ENCODE results near the gene ASPHD2. TPM values are rescaled to one million over a fixed set of nuclear protein-coding genes. Genes with fewer than 3 reads are reported as not detected.
"Not testable (repeated sequence)": the region's sequence is repeated elsewhere in the genome, so short reads cannot be mapped to it uniquely, and the experiment has no call there.

Gene ASPHD2
- total RNA-seq, 3 donors from 2014 or later: 0.59 to 1.3 (median 0.64) TPM

DNA sequence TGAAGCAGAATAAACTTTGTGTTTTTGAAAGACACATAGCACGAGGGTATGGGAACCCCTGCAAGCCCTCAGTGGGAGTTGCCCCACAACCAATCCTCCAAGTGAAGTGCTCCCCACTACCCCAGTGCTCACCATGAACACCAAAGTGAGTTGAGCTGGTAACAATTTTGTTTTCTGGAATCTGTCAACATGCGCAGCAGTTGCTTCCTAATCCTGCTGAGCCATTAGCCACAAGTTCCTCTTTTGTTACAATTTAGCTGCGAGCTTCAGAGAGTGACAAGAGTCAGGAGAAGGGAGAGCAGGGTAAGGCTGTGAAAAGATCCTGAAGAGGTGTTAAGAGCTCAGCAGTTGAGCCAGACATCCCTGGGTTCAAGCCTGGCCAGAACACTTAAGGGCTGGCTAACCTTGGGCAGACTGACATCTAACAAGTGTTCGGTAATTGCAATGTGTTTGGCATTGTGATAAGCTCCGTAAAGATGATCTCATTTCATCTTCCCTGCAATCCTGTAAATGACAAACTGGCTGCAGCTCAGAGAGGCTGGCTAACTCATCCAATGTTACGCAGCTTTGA, 24.1 kb upstream of the ASPHD2 start:
- intact Hi-C loops (cut with DNase I; ENCODE audit: low total_unique reads): no loop called here

GRCh38 chr22:26406118-26406517, 22.9 kb upstream of the ASPHD2 start:
- TF ChIP-seq POLR2A (IDR thresholded peaks at IDR 0.05): no peak
- TF ChIP-seq CTCF (IDR thresholded peaks at IDR 0.05): no peak
- no peak for TF ChIP-seq POLR2AphosphoS5 (IDR thresholded peaks at IDR 0.05)
- peaks cover 0 to 21% of the 10 kb centered on the region in 2 donors for H3K27me3 ChIP-seq
- no peak overlapping the region for H3K27ac ChIP-seq
- H3K4me1 ChIP-seq: no peaks in the 10 kb centered on the region
- no peaks in the 10 kb centered on the region for H3K36me3 ChIP-seq
- no peak overlapping the region for H3K4me3 ChIP-seq
- no peaks in the 10 kb centered on the region for H3K9me3 ChIP-seq
- intact Hi-C loops (cut with DNase I; ENCODE audit: low total_unique reads): no loop called here
- no peak for DNase-seq (ENCODE audit: low spot score in 2 of 2)

More for the DNA sequence above, 24.1 kb upstream of the ASPHD2 start:
- no peaks in the 10 kb centered on the region for H3K9me3 ChIP-seq
- TF ChIP-seq CTCF (IDR thresholded peaks at IDR 0.05) (no peak), POLR2AphosphoS5 (IDR thresholded peaks at IDR 0.05) (no peak), POLR2A (IDR thresholded peaks at IDR 0.05) (no peak)
- no peak overlapping the region for H3K27ac ChIP-seq
- no peak for DNase-seq (ENCODE audit: low spot score in 2 of 2)
- H3K4me3 ChIP-seq: no peak overlapping the region
- H3K4me1 ChIP-seq: no peaks in the 10 kb centered on the region
- no peaks in the 10 kb centered on the region for H3K36me3 ChIP-seq
- H3K27me3 ChIP-seq: peaks cover 0 to 20% of the 10 kb centered on the region in 2 donors

DNA sequence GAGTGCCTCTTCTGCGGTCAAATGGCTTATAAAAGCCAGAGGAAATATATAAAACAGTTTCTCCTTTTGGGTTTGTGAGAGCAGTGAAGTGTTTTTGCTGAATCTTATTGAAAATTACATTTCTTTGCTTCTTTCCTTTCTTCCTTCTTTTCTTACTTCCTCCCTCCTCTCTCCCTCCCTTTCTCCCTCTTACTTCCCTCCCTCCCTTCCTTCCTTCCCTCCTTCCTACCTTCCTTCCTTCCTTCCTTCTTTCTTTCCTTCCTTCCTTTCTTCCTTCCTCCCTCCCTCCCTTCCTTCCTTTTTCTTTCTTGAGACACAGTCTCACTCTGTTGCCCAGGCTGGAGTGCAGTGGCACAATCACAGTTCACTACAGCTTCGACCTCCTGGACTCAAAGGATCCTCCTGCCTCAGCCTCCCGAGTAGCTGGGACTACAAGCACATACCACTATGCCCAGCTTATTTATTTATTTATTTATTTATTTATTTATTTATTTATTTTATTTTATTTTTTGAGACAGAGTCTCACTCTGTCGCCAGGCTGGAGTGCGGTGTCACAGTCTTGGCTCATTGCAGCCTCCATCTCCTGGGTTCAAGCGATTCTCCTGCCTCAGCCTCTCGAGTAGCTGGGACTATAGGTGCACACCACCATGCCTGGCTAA, 20.4 kb upstream of the ASPHD2 start:
- H3K4me3 ChIP-seq; DNase-seq (ENCODE audit: low spot score in 2 of 2); intact Hi-C loops (cut with DNase I; ENCODE audit: low total_unique reads); H3K36me3 ChIP-seq; H3K4me1 ChIP-seq; H3K27ac ChIP-seq; H3K9me3 ChIP-seq: not testable (repeated sequence)
- peaks cover 0 to 33% of the 10 kb centered on the region in 2 donors for H3K27me3 ChIP-seq

DNA sequence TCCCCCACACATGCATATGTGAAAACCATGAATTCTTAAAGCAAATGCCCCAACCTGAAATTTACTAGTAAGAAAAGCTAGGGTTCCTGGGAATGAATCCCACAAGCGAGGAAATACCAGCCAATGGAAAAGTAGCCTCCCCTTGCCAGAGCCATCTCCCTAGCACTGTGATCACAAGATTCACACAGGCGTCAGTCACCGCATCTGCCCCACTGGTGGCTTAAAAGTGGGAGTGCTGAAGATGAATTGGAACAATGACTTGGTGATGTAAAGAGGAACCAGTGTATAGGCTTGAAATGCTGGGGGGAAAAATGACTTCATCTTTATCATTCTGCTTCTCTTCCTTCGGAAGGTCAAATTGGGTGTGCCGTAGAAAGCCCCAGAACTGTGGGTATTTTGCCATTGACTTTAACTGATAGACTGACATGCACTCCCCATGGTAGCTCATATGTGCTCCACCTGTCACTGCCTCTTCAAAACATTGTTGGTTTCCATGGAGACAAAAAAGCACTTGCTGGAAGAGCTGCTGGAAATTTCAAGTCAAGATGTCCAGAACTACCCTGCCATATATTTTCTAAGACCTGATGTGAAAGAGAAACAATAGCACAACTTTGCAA, 19.2 kb upstream of the ASPHD2 start:
- H3K4me1 ChIP-seq: no peaks in the 10 kb centered on the region
- no peak for TF ChIP-seq POLR2AphosphoS5 (IDR thresholded peaks at IDR 0.05)
- TF ChIP-seq POLR2A (IDR thresholded peaks at IDR 0.05): no peak
- TF ChIP-seq CTCF (IDR thresholded peaks at IDR 0.05): no peak
- no peaks in the 10 kb centered on the region for H3K36me3 ChIP-seq
- no peak overlapping the region for H3K4me3 ChIP-seq
- no peak for DNase-seq (ENCODE audit: low spot score in 2 of 2)
- intact Hi-C loops (cut with DNase I; ENCODE audit: low total_unique reads): no loop called here
- no peak overlapping the region for H3K27ac ChIP-seq
- peaks cover 0 to 32% of the 10 kb centered on the region in 2 donors for H3K27me3 ChIP-seq
- H3K9me3 ChIP-seq: no peaks in the 10 kb centered on the region

- H3K4me1 ChIP-seq: no peaks in the 10 kb centered on the region
- H3K36me3 ChIP-seq: no peaks in the 10 kb centered on the region
- TF ChIP-seq CTCF (IDR thresholded peaks at IDR 0.05) (no peak), POLR2AphosphoS5 (IDR thresholded peaks at IDR 0.05) (no peak), POLR2A (IDR thresholded peaks at IDR 0.05) (no peak)
- DNase-seq (ENCODE audit: low spot score in 2 of 2): no peak
- H3K9me3 ChIP-seq: no peaks in the 10 kb centered on the region
- intact Hi-C loops (cut with DNase I; ENCODE audit: low total_unique reads): no loop called here
- H3K4me3 ChIP-seq: no peak overlapping the region
- peaks cover 0 to 27% of the 10 kb centered on the region in 2 donors for H3K27me3 ChIP-seq
- no peak overlapping the region for H3K27ac ChIP-seq
These were observed 18.7 kb upstream of the ASPHD2 start for GRCh38 chr22:26410386-26410785.
